Neural progenitor cell (in vitro differentiated cells): ENCODE results near the gene TRMT44. TPM values are rescaled to one million over a fixed set of nuclear protein-coding genes. Genes with fewer than 3 reads are reported as not detected.

Source experiments
- DNase-seq: peaks from one replicate; pipeline ENCODE4 v3.0.0-alpha.2; 2016; ENCODE audit warnings: low spot score
- H2AFZ ChIP-seq: fragments of 200-600 bp; sonication (generic); replicated peaks from 2 replicates; pipeline ENCODE4 v1.6.1; 2016; ENCODE audit warnings: antibody characterized with exemption
- H3F3A ChIP-seq: fragments of 200-600 bp; sonication (generic); 2 replicates; pipeline ENCODE4 v1.6.1; 2016; ENCODE audit warnings: antibody characterized with exemption, low read depth
- H3K27ac ChIP-seq: fragments of 200-600 bp; sonication (generic); 2 replicates; pipeline ENCODE4 v1.5.1; 2016; ENCODE audit warnings: mild to moderate bottlenecking
- H3K27me3 ChIP-seq: fragments of 200-600 bp; sonication (generic); 2 replicates; pipeline ENCODE4 v1.6.1; 2016; ENCODE audit warnings: mild to moderate bottlenecking, moderate library complexity
- H3K36me3 ChIP-seq: fragments of 200-600 bp; sonication (generic); 2 replicates; pipeline ENCODE4 v1.5.1; 2016
- H3K4me1 ChIP-seq: fragments of 200-600 bp; sonication (generic); 2 replicates; pipeline ENCODE4 v1.6.1; 2016; ENCODE audit warnings: mixed run types
- H3K4me2 ChIP-seq: fragments of 200-600 bp; sonication (generic); 2 replicates; pipeline ENCODE4 v1.6.1; 2016
- H3K4me3 ChIP-seq: fragments of 200-600 bp; sonication (generic); 2 replicates; pipeline ENCODE4 v1.5.1; 2016
- H3K79me2 ChIP-seq: fragments of 200-600 bp; sonication (generic); 2 replicates; pipeline ENCODE4 v1.6.1; 2016; ENCODE audit warnings: low read depth
- H3K9ac ChIP-seq: fragments of 200-600 bp; sonication (generic); 2 replicates; pipeline ENCODE4 v1.6.1; 2016
- H3K9me3 ChIP-seq: fragments of 200-600 bp; sonication (generic); 2 replicates; pipeline ENCODE4 v1.5.1; 2016; ENCODE audit warnings: low read depth
- H4K20me1 ChIP-seq: fragments of 200-600 bp; sonication (generic); 2 replicates; pipeline ENCODE4 v1.6.1; 2016; ENCODE audit warnings: low read depth
- H3K27ac Mint-ChIP-seq: 3 replicates; pipeline ENCODE4 v1.8.0; 2021; ENCODE audit warnings: mixed read lengths
- H3K27me3 Mint-ChIP-seq: 2 replicates; pipeline ENCODE4 v1.8.0; 2022; ENCODE audit warnings: low read depth, mild to moderate bottlenecking, inconsistent platforms, moderate library complexity, mixed read lengths; ENCODE audit not compliant: insufficient read depth
- H3K36me3 Mint-ChIP-seq: 3 replicates; pipeline ENCODE4 v1.8.0; 2021; ENCODE audit warnings: mixed read lengths
- H3K4me1 Mint-ChIP-seq: 3 replicates; pipeline ENCODE4 v1.8.0; 2021; ENCODE audit warnings: mixed read lengths
- H3K4me3 Mint-ChIP-seq: 3 replicates; pipeline ENCODE4 v1.8.0; 2021; ENCODE audit warnings: mild to moderate bottlenecking, moderate library complexity, mixed read lengths
- H3K9me3 Mint-ChIP-seq: 3 replicates; pipeline ENCODE4 v1.8.0; 2020; ENCODE audit warnings: mixed read lengths
- CTCF ChIP-seq: fragments of 200-600 bp; sonication (generic); IDR thresholded peaks from 2 replicates; pipeline ENCODE4 v1.5.1; 2017; ENCODE audit warnings: antibody characterized with exemption, mild to moderate bottlenecking
- EZH2 ChIP-seq: fragments of 200-600 bp; sonication (generic); IDR thresholded peaks from 2 replicates; pipeline ENCODE4 v1.6.1; 2017; ENCODE audit warnings: antibody characterized with exemption, mild to moderate bottlenecking, moderate library complexity
- EZH2phosphoT487 ChIP-seq: fragments of 200-600 bp; sonication (generic); IDR thresholded peaks from 2 replicates; pipeline ENCODE4 v1.6.1; 2017; ENCODE audit warnings: antibody characterized with exemption
- total RNA-seq: library from RNA; depleted of rRNA; stranded (reverse); fragments of >200 nt; gene quantifications from 2 replicates; pipeline ENCODE4 v1.2.3, GENCODE V29; 2015; ENCODE audit warnings: low replicate concordance

TRMT44 gene
- total RNA-seq, 1 donor from 2014 or later, result 19.9 TPM

- no peak overlapping the region for H3K4me3 ChIP-seq
- DNase-seq, result no peak
Observed at GRCh38 chr4:8472689-8473197, 32.2 kb downstream of the TRMT44 start.

GRCh38 chr4:8473198-8473919 lies 32.8 kb downstream of the TRMT44 start:
- H3K9me3 ChIP-seq, result no peaks in the 10 kb centered on the region
- H3K27ac Mint-ChIP-seq, result peak overlapping the region; percentile 79
- H3K36me3 Mint-ChIP-seq, result peaks cover 11% of the 10 kb centered on the region
- no peak for DNase-seq
- peaks cover 10% of the 10 kb centered on the region for H3K27me3 Mint-ChIP-seq
- no peak overlapping the region for H3K4me3 ChIP-seq
- H3K36me3 ChIP-seq, result no peaks in the 10 kb centered on the region
- no peaks in the 10 kb centered on the region for H3K9me3 Mint-ChIP-seq
- H3K27ac ChIP-seq, result no peak overlapping the region
- no peaks in the 10 kb centered on the region for H3K4me1 ChIP-seq
- no peaks in the 10 kb centered on the region for H3K79me2 ChIP-seq
- no peak overlapping the region for H2AFZ ChIP-seq
- no peaks in the 10 kb centered on the region for H4K20me1 ChIP-seq
- no peak for TF ChIP-seq EZH2phosphoT487
- TF ChIP-seq CTCF, result no peak
- no peak for TF ChIP-seq EZH2
- peaks cover 2% of the 10 kb centered on the region for H3F3A ChIP-seq
- H3K4me2 ChIP-seq, result no peak overlapping the region
- H3K4me1 Mint-ChIP-seq, result peaks cover 18% of the 10 kb centered on the region
- no peak overlapping the region for H3K9ac ChIP-seq
- H3K27me3 ChIP-seq, result no peaks in the 10 kb centered on the region
- H3K4me3 Mint-ChIP-seq, result no peak overlapping the region

More at GRCh38 chr4:8472689-8473197, 32.2 kb downstream of the TRMT44 start:
- H3K9me3 ChIP-seq, result no peaks in the 10 kb centered on the region
- H3K4me2 ChIP-seq, result no peak overlapping the region
- peaks cover 6% of the 10 kb centered on the region for H3F3A ChIP-seq
- Mint-ChIP-seq H3K9me3 (no peaks in the 10 kb centered on the region), H3K36me3 (peaks cover 11% of the 10 kb centered on the region), H3K4me1 (peaks cover 18% of the 10 kb centered on the region), H3K27me3 (peaks cover 10% of the 10 kb centered on the region), H3K27ac (peak overlapping the region; percentile 57), H3K4me3 (no peak overlapping the region)
- H3K79me2 ChIP-seq, result no peaks in the 10 kb centered on the region
- H3K9ac ChIP-seq, result no peak overlapping the region
- no peaks in the 10 kb centered on the region for H3K4me1 ChIP-seq
- TF ChIP-seq EZH2phosphoT487 (no peak), CTCF (no peak), EZH2 (no peak)
- no peaks in the 10 kb centered on the region for H3K36me3 ChIP-seq
- no peaks in the 10 kb centered on the region for H4K20me1 ChIP-seq
- no peak overlapping the region for H2AFZ ChIP-seq
- no peaks in the 10 kb centered on the region for H3K27me3 ChIP-seq
- H3K27ac ChIP-seq, result no peak overlapping the region

- H3K27ac Mint-ChIP-seq, result no peak overlapping the region
- Histone ChIP-seq H2AFZ (no peak overlapping the region), H3K4me3 (no peak overlapping the region), H3K4me2 (no peak overlapping the region), H4K20me1 (no peaks in the 10 kb centered on the region), H3K27me3 (no peaks in the 10 kb centered on the region), H3F3A (no peaks in the 10 kb centered on the region), H3K27ac (no peak overlapping the region), H3K36me3 (no peaks in the 10 kb centered on the region), H3K79me2 (no peaks in the 10 kb centered on the region), H3K4me1 (no peaks in the 10 kb centered on the region), H3K9ac (no peak overlapping the region), H3K9me3 (no peaks in the 10 kb centered on the region)
- H3K4me1 Mint-ChIP-seq, result peaks cover 22% of the 10 kb centered on the region
- no peak for TF ChIP-seq EZH2
- TF ChIP-seq EZH2phosphoT487, result no peak
- no peak for TF ChIP-seq CTCF
- H3K4me3 Mint-ChIP-seq, result no peak overlapping the region
- H3K27me3 Mint-ChIP-seq, result peaks cover 10% of the 10 kb centered on the region
- no peak for DNase-seq
- peaks cover 10% of the 10 kb centered on the region for H3K36me3 Mint-ChIP-seq
- no peaks in the 10 kb centered on the region for H3K9me3 Mint-ChIP-seq
Observed at GRCh38 chr4:8473920-8474590, 33.5 kb downstream of the TRMT44 start.
